Breast epithelium (tissue), 3 donors: ENCODE results near the gene MSH5.

Experiments
- CTCF ChIP-seq, 3 donors: fragments of 450-650 bp; IDR thresholded peaks; one replicate each; pipeline ENCODE4 v1.5.1; 2016 to 2017; ENCODE audit warnings: antibody characterized with exemption in 3 of 3, mild to moderate bottlenecking in 3 of 3, moderate library complexity in 3 of 3
- POLR2A ChIP-seq: fragments of 450-650 bp; IDR thresholded peaks from one replicate; pipeline ENCODE4 v1.6.1; 2016; ENCODE audit warnings: antibody characterized with exemption, mild to moderate bottlenecking, moderate library complexity

- TF ChIP-seq CTCF (IDR thresholded peaks at IDR 0.05) (no peak), POLR2A (no peak)
Observed at GRCh38 chr6:31718265-31718664, 21.5 kb upstream of the MSH5 start.
